HT-29 (cell line): ENCODE measurements around the gene PPIP5K1. TPM values are rescaled to one million over a fixed set of nuclear protein-coding genes. Genes with fewer than 3 reads are reported as not detected.
"Not testable (repeated sequence)": the region's sequence is repeated elsewhere in the genome, so short reads cannot be mapped to it uniquely, and the experiment has no call there.

Experiments
- DNase-seq: peaks from one replicate; pipeline ENCODE4 v3.0.0-alpha.2; 2015; ENCODE audit warnings: low spot score
- total RNA-seq: library from RNA; depleted of rRNA; stranded (reverse); fragments of >200 nt; shearing (Covaris generic); gene quantifications from 2 replicates; pipeline ENCODE4 v1.2.3, GENCODE V29; 2014

The PPIP5K1 gene
- total RNA-seq, 1 experiment from 2014 or later, result 51.8 TPM

DNA sequence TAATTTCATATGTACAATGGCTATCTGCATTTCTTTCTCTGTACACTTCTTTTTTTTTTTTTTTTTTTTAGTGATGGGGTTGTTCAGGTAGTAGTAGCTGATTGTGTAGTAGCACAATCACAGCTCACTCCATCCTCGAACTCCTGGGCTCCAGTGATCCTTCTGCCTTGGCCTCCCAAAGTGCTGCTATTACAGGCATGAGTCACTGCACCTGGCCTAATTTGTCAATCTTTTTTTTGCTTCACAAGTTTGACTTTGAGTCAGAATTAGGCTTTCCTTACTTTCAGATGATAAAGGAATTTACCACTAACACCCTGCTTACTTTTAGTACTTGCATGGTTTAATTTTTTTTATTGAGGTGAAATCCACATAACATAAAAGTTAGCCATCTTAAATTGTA, 44.6 kb downstream of the PPIP5K1 start:
- DNase-seq, result no peak

DNA sequence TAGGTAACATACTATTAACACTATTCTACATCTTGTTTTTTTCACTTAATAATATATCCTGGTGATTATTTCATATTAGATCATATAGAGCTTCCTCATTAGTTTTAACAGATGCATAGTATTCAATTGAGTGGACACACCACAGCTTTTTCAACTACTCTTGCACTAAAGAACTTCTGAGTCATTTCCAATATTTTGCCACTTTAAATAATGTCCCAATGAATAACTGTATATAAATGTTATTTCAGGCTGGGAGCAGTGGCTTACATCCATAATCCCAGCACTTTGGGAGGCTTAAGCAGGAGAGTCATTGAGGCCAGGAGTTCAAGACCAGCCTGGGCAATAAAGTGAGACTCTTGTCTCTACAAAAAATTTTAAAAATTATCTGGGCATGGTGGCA, 45.7 kb downstream of the PPIP5K1 start:
- no peak for DNase-seq

GRCh38 chr15:43541785-43542184, 48.2 kb downstream of the PPIP5K1 start:
- DNase-seq, result no peak

GRCh38 chr15:43538091-43538490, 51.9 kb downstream of the PPIP5K1 start:
- no peak for DNase-seq

- no peak for DNase-seq
Observed at GRCh38 chr15:43534897-43535296, 55.1 kb downstream of the PPIP5K1 start.

DNA sequence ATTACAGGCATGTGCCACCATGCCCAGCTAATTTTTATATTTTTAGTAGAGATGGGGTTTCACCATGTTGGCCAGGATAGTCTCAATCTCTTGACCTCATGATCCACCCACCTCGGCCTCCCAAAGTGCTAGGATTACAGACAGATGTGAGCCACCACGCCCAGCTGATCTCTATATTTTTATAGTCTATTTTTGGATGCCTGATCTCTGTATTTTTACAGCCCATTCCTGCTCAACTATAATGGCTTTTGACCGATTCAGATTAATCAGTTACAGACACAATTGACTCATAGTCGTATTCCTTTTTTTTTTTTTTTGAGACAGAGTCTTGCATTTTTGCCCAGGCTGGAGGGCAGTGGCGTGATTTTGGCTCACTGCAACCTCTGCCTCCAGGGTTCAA, 57.2 kb downstream of the PPIP5K1 start:
- DNase-seq, result not testable (repeated sequence)

DNA sequence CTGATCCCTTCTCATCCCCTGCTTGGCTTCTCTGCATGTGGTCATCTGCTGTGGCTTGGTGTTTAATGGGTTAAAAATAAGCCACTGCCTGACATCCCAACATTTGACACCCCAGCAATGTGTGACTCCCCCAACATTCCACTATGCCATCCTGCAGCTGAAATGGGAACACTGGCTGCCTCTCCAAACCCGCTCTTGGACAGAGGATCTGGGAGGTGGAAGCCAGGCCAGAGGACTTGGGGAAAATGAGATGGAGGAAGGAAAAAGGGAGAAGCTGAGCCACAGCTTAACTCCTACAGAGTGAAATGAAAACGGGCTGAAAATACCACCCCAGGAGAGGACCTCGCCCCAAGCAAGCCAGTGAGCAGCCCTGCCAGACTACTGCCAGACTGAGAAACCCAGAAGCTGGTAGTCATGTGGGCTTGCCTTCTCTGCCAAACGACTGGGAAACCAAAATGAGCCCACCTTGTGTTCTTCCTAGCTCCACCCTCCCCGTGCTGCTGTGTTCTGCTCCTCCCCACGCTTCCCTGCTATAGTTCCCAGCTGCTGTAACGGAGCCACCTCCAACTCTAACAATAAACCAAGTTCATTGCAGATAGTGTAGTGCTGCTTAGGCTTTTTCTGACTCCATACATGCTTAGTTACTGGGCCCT, 58.9 kb downstream of the PPIP5K1 start:
- no peak for DNase-seq

DNA sequence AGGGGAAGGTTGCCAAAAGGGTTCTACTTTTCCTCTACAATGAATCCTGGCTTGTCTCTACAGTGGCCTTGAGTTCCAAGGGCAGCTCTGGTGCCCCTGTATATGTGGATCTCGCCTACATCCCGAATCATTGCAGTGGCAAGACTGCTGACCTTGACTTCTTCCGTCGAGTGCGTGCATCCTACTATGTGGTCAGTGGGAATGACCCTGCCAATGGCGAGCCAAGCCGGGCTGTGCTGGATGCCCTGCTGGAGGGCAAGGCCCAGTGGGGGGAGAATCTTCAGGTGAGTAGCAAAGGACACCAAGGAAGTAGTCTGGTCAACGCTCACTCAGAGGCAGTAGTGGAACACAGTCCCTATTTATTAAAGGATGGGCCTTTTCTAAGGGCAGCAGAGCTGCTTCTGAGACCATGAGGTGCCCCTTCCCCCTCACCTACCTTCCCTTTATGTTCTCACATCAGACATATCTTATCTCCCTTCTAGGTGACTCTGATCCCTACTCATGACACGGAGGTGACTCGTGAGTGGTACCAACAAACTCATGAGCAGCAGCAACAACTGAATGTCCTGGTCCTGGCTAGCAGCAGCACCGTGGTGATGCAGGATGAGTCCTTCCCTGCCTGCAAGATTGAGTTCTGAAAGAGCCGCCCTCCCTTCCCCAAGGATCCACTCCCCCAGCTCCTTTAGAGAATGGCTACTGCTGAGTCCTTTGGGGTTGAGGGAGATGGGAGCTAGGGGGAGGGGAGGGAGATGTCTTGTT, 60.2 kb downstream of the PPIP5K1 start:
- DNase-seq, result no peak

DNA sequence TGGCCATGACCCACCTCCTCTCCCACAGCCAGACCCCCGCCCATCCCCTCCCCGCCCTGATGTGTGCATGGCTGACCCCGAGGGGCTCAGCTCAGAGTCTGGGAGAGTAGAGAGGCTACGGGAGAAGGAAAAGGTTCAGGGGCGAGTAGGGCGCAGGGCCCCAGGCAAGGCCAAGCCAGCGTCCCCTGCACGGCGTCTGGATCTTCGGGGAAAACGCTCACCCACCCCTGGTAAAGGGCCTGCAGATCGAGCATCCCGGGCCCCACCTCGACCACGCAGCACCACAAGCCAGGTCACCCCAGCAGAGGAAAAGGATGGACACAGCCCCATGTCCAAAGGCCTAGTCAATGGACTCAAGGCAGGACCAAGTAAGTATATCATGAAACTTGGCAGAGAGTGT, 60.9 kb downstream of the PPIP5K1 start:
- no peak for DNase-seq

DNA sequence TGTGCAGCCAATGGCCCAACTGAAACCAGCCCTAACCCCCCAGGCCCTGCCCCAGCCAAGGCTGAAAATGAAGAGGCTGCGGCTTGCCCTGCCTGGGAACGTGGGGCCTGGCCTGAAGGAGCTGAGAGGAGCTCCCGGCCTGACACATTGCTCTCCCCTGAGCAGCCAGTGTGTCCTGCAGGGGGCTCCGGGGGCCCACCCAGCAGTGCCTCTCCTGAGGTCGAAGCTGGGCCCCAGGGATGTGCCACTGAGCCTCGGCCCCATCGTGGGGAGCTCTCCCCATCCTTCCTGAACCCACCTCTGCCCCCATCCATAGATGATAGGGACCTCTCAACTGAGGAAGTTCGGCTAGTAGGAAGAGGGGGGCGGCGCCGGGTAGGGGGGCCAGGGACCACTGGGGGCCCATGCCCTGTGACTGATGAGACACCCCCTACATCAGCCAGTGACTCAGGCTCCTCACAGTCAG, 61.4 kb downstream of the PPIP5K1 start:
- no peak for DNase-seq

DNA sequence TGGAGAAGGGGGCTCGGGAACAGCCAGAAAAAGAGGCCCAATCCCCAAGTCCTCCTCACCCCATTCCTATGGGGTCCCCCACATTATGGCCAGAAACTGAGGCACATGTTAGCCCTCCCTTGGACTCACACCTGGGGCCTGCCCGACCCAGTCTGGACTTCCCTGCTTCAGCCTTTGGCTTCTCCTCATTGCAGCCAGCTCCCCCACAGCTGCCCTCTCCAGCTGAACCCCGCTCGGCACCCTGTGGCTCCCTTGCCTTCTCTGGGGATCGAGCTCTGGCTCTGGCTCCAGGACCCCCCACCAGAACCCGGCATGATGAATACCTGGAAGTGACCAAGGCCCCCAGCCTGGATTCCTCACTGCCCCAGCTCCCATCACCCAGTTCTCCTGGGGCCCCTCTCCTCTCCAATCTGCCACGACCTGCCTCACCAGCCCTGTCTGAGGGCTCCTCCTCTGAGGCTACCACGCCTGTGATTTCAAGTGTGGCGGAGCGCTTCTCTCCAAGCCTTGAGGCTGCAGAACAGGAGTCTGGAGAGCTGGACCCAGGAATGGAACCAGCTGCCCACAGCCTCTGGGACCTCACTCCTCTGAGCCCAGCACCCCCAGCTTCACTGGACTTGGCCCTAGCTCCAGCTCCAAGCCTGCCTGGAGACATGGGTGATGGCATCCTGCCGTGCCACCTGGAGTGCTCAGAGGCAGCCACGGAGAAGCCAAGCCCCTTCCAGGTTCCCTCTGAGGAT, 62.0 kb downstream of the PPIP5K1 start:
- DNase-seq, result no peak

DNA sequence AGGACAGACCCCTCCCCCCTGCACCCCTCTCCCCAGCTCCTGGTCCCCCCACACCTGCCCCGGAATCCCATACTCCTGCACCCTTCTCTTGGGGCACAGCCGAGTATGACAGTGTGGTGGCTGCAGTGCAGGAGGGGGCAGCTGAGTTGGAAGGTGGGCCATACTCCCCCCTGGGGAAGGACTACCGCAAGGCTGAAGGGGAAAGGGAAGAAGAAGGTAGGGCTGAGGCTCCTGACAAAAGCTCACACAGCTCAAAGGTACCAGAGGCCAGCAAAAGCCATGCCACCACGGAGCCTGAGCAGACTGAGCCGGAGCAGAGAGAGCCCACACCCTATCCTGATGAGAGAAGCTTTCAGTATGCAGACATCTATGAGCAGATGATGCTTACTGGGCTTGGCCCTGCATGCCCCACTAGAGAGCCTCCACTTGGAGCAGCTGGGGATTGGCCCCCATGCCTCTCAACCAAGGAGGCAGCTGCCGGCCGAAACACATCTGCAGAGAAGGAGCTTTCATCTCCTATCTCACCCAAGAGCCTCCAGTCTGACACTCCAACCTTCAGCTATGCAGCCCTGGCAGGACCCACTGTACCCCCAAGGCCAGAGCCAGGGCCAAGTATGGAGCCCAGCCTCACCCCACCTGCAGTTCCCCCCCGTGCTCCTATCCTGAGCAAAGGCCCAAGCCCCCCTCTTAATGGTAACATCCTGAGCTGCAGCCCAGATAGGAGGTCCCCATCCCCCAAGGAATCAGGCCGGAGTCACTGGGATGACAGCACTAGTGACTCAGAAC, 62.8 kb downstream of the PPIP5K1 start:
- no peak for DNase-seq

DNA sequence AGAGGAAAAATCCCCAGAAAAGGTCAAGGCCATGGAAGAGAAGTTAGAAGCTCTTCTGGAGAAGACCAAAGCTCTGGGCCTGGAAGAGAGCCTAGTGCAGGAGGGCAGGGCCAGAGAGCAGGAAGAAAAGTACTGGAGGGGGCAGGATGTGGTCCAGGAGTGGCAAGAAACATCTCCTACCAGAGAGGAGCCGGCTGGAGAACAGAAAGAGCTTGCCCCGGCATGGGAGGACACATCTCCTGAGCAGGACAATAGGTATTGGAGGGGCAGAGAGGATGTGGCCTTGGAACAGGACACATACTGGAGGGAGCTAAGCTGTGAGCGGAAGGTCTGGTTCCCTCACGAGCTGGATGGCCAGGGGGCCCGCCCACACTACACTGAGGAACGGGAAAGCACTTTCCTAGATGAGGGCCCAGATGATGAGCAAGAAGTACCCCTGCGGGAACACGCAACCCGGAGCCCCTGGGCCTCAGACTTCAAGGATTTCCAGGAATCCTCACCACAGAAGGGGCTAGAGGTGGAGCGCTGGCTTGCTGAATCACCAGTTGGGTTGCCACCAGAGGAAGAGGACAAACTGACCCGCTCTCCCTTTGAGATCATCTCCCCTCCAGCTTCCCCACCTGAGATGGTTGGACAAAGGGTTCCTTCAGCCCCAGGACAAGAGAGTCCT, 63.6 kb downstream of the PPIP5K1 start:
- no peak for DNase-seq

GRCh38 chr15:43525131-43525530, 64.9 kb downstream of the PPIP5K1 start:
- no peak for DNase-seq

- no peak for DNase-seq
Observed at GRCh38 chr15:43524254-43524845, 65.7 kb downstream of the PPIP5K1 start.

DNA sequence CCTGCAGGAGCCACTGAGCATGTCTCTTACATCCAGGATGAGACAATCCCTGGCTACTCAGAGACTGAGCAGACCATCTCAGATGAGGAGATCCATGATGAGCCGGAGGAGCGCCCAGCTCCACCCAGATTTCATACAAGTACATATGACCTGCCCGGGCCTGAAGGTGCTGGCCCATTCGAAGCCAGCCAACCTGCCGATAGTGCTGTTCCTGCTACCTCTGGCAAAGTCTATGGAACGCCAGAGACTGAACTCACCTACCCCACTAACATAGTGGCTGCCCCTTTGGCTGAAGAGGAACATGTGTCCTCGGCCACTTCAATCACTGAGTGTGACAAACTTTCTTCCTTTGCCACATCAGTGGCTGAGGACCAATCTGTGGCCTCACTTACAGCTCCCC, 66.4 kb downstream of the PPIP5K1 start:
- no peak for DNase-seq

- DNase-seq, result no peak
Observed at GRCh38 chr15:43522247-43522646, 67.8 kb downstream of the PPIP5K1 start.

DNA sequence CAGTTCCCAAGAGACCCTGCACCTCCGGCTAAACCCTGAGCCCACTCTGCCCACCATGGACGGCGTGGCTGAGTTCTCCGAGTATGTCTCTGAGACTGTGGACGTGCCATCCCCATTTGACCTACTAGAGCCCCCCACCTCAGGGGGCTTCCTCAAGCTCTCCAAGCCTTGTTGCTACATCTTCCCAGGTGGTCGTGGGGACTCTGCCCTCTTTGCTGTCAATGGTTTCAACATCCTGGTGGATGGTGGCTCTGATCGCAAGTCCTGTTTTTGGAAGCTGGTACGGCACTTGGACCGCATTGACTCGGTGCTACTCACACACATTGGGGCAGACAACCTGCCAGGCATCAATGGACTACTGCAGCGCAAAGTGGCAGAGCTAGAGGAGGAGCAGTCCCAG, 68.6 kb downstream of the PPIP5K1 start:
- DNase-seq, result no peak

DNA sequence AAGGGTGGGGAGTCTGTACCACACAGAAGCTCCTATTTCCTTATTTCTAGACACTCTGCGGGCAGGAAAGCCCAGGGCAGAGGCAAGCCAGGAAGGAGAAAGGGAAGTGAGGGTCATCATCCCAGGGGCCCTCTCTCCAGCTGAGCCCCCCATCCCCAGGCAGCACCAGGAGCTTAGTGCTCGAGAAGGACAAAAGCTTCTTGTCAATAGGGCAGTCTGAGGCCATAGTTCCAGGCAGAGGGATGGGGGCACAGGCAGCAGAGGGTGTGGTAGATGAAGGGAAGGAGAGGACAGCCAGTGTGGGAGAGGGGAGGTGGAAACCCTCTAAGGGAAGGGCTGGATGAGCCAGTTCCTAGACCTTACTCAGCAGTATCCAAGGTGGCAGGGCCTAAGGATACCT, 69.9 kb downstream of the PPIP5K1 start:
- DNase-seq, result no peak

DNA sequence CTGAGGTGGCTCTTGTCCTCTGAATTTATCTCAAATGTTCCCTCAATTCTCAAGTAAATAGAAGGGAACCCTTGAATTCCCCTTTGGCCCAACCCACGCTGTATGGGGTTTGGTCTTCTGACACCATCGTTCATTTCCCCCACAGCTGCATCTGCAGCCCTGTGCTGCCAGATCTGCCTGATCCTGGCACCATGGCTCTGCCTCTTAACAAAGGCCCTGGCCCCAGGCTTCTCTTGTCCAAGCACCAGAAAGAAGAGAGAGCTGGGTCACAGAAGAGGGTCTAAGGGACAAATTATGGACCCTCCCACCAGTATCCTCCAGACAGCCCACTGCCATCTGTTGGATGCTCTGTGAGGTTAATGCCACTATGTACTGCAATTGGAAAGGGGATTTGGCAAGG, 70.8 kb downstream of the PPIP5K1 start:
- DNase-seq, result no peak
